ENCODE results near the gene NR1D1.

DNA sequence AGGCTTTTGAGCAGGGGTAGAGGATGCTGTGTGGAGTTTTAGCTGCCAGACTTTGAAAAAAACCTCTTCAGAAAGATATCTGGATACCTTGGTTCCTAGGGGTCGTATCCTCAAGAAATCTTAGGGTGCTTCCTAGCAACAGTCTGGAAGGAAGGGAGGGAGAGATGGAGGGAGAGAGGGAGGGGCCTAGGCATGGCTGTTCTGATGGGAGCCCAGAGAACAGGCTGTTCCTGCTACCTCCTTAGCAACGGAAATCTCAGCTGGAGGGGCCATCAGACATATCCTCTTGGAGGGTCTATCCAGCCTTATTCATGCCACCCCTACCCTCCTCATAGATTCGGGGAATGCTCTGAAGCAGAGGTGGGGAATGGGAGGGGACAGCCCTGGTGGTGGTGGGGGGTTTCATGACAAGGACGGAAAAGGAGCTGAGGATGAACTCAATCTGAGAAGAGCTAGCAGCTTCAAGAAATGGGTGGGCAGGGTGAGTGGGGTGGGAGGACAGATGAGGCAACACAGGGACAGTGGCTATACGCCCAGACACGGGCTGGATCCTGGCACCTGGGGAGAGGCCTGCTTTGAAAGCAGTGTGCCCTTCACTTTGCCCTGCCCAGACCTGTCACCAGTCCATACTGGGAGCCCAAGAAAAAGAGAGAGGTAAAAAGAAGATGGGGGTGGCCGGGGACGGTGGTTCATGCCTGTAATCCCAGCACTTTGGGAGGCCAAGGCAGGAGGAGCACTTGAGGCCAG lies 40.5 kb downstream of the NR1D1 start:
- TF ChIP-seq EZH2 (IDR thresholded peaks at IDR 0.05; ENCODE audit: insufficient read depth, poor library complexity, severe bottlenecking) = no peak
- TF ChIP-seq EZH2phosphoT487 (IDR thresholded peaks at IDR 0.05; ENCODE audit: insufficient read depth, low read depth) = no peak
